GM23248 (cell line): Measurements from ENCODE around the gene GPR39.

ENCODE experiments used
- EZH2 ChIP-seq: fragments of 200-600 bp; sonication (generic); IDR thresholded peaks from 2 replicates; pipeline ENCODE4 v1.6.1; 2018; ENCODE audit warnings: antibody characterized with exemption, mild to moderate bottlenecking; ENCODE audit not compliant: insufficient read depth, poor library complexity, severe bottlenecking
- EZH2phosphoT487 ChIP-seq: fragments of 200-600 bp; sonication (generic); IDR thresholded peaks from 2 replicates; pipeline ENCODE4 v1.6.1; 2018; ENCODE audit warnings: antibody characterized with exemption, moderate library complexity, mild to moderate bottlenecking, low read depth; ENCODE audit not compliant: insufficient read depth

DNA sequence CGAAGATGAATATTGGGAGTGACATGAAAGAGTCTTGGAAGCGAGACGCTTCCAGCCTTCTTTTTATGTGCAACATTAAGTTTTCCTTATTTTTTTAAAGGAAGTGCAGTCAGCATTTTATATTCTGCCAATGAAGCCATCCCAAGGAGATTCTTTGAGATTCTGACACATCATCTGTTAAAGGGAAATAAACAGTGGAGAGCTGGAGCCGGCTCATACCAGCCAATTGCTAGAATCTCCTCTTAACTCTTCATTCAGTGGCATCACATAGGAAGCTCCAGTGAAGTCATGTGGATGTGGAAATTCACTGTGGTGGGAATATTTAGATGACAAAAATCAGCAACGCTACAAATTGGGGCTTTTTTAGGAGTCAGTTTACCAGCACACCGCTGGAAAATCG, 23.7 kb upstream of the GPR39 start:
- TF ChIP-seq EZH2 (no peak), EZH2phosphoT487 (no peak)
